GM23248 (cell line): ENCODE data around the gene MYL6B. TPM values are rescaled to one million over a fixed set of nuclear protein-coding genes. Genes with fewer than 3 reads are reported as not detected.

Source experiments
- DNase-seq: peaks from one replicate; pipeline ENCODE4 v3.0.0-alpha.2; 2015
- H2AFZ ChIP-seq: fragments of 200-600 bp; sonication (generic); 2 replicates; pipeline ENCODE4 v1.6.1; 2016; ENCODE audit warnings: antibody characterized with exemption
- H3F3A ChIP-seq: fragments of 200-600 bp; sonication (generic); 2 replicates; pipeline ENCODE4 v1.6.1; 2016; ENCODE audit warnings: mild to moderate bottlenecking, antibody characterized with exemption, mixed run types; ENCODE audit not compliant: insufficient read depth
- H3K27ac ChIP-seq: fragments of 200-600 bp; sonication (generic); 2 replicates; pipeline ENCODE4 v1.5.1; 2016; ENCODE audit warnings: mild to moderate bottlenecking
- H3K27me3 ChIP-seq: fragments of 200-600 bp; sonication (generic); replicated peaks from 2 replicates; pipeline ENCODE4 v1.6.1; 2016; ENCODE audit warnings: mild to moderate bottlenecking; ENCODE audit not compliant: insufficient read depth
- H3K36me3 ChIP-seq: fragments of 200-600 bp; sonication (generic); 2 replicates; pipeline ENCODE4 v1.6.1; 2016; ENCODE audit warnings: low read depth, mild to moderate bottlenecking
- H3K4me1 ChIP-seq: fragments of 200-600 bp; sonication (generic); 2 replicates; pipeline ENCODE4 v1.6.1; 2016; ENCODE audit warnings: mild to moderate bottlenecking; ENCODE audit not compliant: insufficient read depth
- H3K4me2 ChIP-seq: fragments of 200-600 bp; sonication (generic); one replicate; pipeline ENCODE4 v1.6.1; 2016; ENCODE audit warnings: mild to moderate bottlenecking; ENCODE audit not compliant: unreplicated experiment
- H3K4me3 ChIP-seq: fragments of 200-600 bp; sonication (generic); 2 replicates; pipeline ENCODE4 v1.5.1; 2016; ENCODE audit warnings: mild to moderate bottlenecking
- H3K79me2 ChIP-seq: fragments of 200-600 bp; sonication (generic); 2 replicates; pipeline ENCODE4 v1.6.1; 2016; ENCODE audit warnings: mild to moderate bottlenecking; ENCODE audit not compliant: insufficient read depth
- H3K9ac ChIP-seq: fragments of 200-600 bp; sonication (generic); 2 replicates; pipeline ENCODE4 v1.6.1; 2016; ENCODE audit warnings: mild to moderate bottlenecking
- H3K9me2 ChIP-seq: fragments of 200-600 bp; sonication (generic); 2 replicates; pipeline ENCODE4 v1.6.1; 2016; ENCODE audit warnings: mixed run types, mild to moderate bottlenecking, moderate library complexity; ENCODE audit not compliant: insufficient read depth
- H3K9me3 ChIP-seq: fragments of 200-600 bp; sonication (generic); one replicate; pipeline ENCODE4 v1.6.1; 2017; ENCODE audit warnings: low read depth
- H4K20me1 ChIP-seq: fragments of 200-600 bp; sonication (generic); 2 replicates; pipeline ENCODE4 v1.6.0; 2016; ENCODE audit not compliant: insufficient read depth
- EZH2 ChIP-seq: fragments of 200-600 bp; sonication (generic); IDR thresholded peaks from 2 replicates; pipeline ENCODE4 v1.6.1; 2018; ENCODE audit warnings: antibody characterized with exemption, mild to moderate bottlenecking; ENCODE audit not compliant: insufficient read depth, poor library complexity, severe bottlenecking
- EZH2phosphoT487 ChIP-seq: fragments of 200-600 bp; sonication (generic); IDR thresholded peaks from 2 replicates; pipeline ENCODE4 v1.6.1; 2018; ENCODE audit warnings: antibody characterized with exemption, moderate library complexity, mild to moderate bottlenecking, low read depth; ENCODE audit not compliant: insufficient read depth
- WGBS, 2 experiments: methylation state at CpG; one replicate each; pipeline ENCODE4 v1.1.6; 2015 to 2017; ENCODE audit warnings: low lambda C conversion rate in 2 of 2, low coverage in 1 of 2; ENCODE audit errors: missing lambda C conversion rate in 2 of 2; 5-methylcytosine and 5-hydroxymethylcytosine counted together
- in situ Hi-C: fragments of 300-500 bp; cut with MboI; formaldehyde crosslinking; loops from 2 replicates; pipeline ENCODE4 v1.15.0; 2020
- polyA plus RNA-seq: library from polyadenylated mRNA; unstranded; fragments of >200 nt; fragmentation: Nextera tagmentation; extraction: Ambion mirVana; gene quantifications from 2 replicates; pipeline ENCODE4 v1.2.1, GENCODE V29; 2016
- total RNA-seq: library from RNA; depleted of rRNA; stranded (reverse); fragments of >200 nt; shearing (Covaris generic); gene quantifications from 2 replicates; pipeline ENCODE4 v1.2.3, GENCODE V29; 2014

The MYL6B gene
- total and polyA plus RNA-seq, 2 experiments from 2014 or later, result 53.2 to 72.8 TPM

DNA sequence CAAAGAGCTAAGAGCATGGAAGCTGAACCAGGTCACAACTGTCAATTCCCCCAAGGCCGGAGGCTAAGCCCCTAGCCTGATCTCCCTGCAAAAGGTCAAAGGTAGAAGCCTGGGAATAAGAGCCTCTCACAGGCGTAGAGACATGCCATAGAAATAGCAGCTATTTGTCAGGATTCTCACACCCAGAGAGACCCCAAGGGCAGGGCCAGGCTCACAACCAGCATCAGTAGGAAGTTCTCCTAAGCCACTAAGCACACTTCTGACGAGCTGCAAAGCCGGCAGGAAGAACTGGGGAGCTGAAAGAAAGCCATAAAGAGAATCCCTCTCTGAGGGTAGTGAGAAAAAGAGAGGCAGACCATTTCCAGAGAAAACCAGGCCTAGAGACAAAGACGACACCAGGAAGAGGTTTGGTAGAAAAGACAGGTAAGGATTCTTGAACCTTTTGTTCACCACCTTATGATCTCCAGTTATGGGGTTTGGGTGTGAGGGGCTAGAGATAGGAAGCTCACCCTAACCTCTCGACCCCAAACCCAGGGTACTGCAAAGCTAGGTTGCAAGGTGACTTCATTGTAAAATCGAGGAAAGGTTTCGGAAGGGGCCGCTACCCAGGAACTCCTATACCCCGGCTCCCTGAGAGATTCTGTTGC lies 35.9 kb downstream of the MYL6B start:
- DNase-seq, result peak; percentile 44
- Histone ChIP-seq H3K4me3 (peak overlapping the region; percentile 100), H4K20me1 (no peaks in the 10 kb centered on the region), H3K9me3 (no peaks in the 10 kb centered on the region), H3K79me2 (peaks cover 51% of the 10 kb centered on the region), H3K4me1 (peaks cover 11% of the 10 kb centered on the region; the same call in 1 of the 2 replicates), H3K27ac (no peak overlapping the region), H2AFZ (peak overlapping the region; percentile 74), H3F3A (peaks cover 3% of the 10 kb centered on the region; the same call in 1 of the 2 replicates), H3K4me2 (peak overlapping the region; percentile 94), H3K9ac (peak overlapping the region; percentile 77), H3K9me2 (no peaks in the 10 kb centered on the region), H3K36me3 (peaks cover 25% of the 10 kb centered on the region), H3K27me3 (no peaks in the 10 kb centered on the region)
- in situ Hi-C loops, result no loop called here
- 3 to 4% methylated on average over 10 of the region's 10 CpGs for WGBS, 2 experiments
- TF ChIP-seq EZH2 (no peak), EZH2phosphoT487 (no peak)

DNA sequence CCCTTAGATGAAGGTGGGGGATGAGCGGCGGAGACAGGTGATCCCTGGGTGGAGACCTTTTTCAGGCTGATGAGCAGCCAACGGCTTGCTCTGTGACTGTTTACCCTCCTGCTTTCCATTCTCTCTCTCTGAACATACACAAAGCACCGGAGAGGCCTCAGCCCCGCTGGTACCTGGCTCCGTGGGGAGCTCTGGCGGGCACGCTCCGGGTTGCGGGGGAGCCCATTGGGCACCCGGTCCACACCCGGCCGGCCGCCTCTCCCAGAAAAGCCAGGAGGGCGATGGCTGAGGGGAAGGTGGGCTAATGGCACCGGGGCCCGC lies 36.4 kb downstream of the MYL6B start:
- Histone ChIP-seq H3K4me1 (peaks cover 11% of the 10 kb centered on the region; the same call in 1 of the 2 replicates), H2AFZ (peak overlapping the region; percentile 74), H3K27me3 (no peaks in the 10 kb centered on the region), H3K9ac (peak overlapping the region; percentile 77), H3K79me2 (peaks cover 51% of the 10 kb centered on the region), H3K27ac (no peak overlapping the region), H3K4me2 (peak overlapping the region; percentile 94), H3K9me3 (no peaks in the 10 kb centered on the region), H3K36me3 (peaks cover 20% of the 10 kb centered on the region), H3K4me3 (peak overlapping the region; percentile 100), H4K20me1 (no peaks in the 10 kb centered on the region), H3F3A (peaks cover 3% of the 10 kb centered on the region; the same call in 1 of the 2 replicates), H3K9me2 (no peaks in the 10 kb centered on the region)
- TF ChIP-seq EZH2phosphoT487 (no peak), EZH2 (no peak)
- in situ Hi-C loops, result no loop called here
- peak; percentile 36 for DNase-seq
- WGBS, 2 experiments, result 1 to 3% methylated on average over 16 to 17 of the region's 17 CpGs

DNA sequence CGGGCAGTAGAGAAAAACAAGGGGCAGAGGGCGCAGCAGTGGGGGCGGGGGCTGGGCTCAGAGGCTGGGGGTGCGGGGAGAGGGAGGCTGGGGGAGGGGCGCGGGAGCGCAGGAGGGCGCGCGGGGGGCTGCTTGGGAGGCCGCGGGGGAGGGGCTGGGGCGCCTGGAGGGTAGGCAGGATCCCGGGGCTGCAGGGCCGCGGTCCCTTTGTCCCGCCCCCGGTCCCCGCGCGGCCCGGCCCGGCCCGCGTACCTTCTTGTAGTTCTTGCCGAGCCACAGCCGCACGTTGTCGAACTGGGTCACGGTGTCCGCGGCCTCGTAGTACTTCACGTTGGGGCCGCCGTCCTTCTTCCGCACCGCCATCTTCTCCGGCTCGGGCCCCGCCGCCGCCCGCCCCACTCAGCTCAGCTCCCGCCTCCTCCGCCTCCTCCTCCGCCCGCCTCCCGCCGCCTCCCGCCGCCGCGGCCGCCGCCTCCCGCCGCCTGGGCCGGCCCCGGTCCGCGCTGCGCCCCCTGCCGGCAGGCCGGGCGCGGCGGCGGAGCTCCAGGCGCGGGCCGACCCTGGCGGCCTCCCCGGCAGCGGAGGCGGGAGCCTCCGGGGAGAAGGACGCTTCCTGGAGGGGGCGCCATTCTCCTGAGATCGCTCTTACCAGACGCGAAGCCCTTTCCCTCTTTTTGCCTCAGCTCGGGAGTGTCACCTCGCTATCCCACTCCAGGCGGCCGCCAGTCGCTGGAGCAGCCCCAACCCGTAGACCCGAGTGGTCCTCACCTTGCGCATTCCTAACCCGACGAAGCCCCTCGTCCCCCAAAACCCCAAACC lies 36.9 kb downstream of the MYL6B start, which contains the start of gene SMARCC2:
SMARCC2 (minus strand) TSS at position 385 of the 819 bp plus-strand sequence; CDS start at position 363, 22 bp downstream.
- Histone ChIP-seq H3K4me2 (peak within 1 kb of the TSS; percentile 100), H4K20me1 (no peaks in the 10 kb centered on the region), H3K36me3 (peaks cover 15% of the 10 kb centered on the region), H3F3A (peaks cover 8% of the 10 kb centered on the region; the same call in 1 of the 2 replicates), H3K9ac (peak within 1 kb of the TSS; percentile 83), H3K27ac (peak within 1 kb of the TSS; percentile 64), H3K27me3 (no peaks in the 10 kb centered on the region), H3K79me2 (peaks cover 50% of the 10 kb centered on the region), H3K9me2 (no peaks in the 10 kb centered on the region), H3K9me3 (no peaks in the 10 kb centered on the region), H3K4me3 (peak within 1 kb of the TSS; percentile 100), H3K4me1 (peaks cover 11% of the 10 kb centered on the region; the same call in 1 of the 2 replicates), H2AFZ (peak within 1 kb of the TSS; percentile 100)
- DNase-seq, result peak; percentile 95
- TF ChIP-seq EZH2phosphoT487 (no peak), EZH2 (no peak)
- in situ Hi-C loops, result no loop called here
- WGBS, 2 experiments, result 1% methylated on average over 28 to 74 of the region's 93 CpGs

DNA sequence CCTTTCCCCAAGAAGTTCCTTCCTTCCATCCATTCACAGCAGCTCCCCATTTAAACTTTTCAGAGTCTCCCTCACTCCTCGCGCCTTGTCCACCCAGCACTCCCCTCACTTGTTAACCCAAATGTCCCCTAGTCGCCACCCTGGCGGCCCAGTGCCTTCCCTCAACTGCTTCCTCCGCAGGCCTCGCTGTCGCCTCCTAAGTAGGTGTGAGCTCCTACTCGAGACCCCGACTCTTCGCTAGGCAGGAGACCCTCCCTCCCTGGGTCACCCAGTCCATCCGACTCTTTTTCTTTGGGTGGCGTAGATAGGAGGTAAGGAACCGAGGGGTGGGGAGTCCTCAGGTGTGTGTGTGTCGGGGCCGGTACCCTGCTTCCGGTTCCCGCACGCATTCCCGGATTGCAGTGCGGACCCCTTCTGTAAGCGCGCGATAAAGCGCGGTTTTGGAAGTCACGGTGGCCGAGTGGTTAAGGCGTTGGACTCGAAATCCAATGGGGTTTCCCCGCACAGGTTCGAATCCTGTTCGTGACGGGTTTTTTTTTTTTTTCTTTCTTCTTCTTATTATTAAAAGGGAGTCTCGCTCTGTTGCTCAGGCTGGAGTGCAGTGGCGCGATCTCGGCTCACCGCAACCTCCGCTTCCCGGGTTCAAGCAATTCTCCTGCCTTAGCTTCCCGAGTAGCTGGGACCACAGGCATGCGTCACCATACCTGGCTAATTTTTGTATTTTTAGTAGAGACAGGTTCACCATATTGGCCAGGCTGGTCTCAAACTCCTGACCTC lies 37.7 kb downstream of the MYL6B start:
- H3K9me2 ChIP-seq, result no peaks in the 10 kb centered on the region
- in situ Hi-C loops, result no loop called here
- TF ChIP-seq EZH2phosphoT487 (no peak), EZH2 (no peak)

More for the DNA sequence above, 37.7 kb downstream of the MYL6B start:
- Histone ChIP-seq H3K4me3 (peak overlapping the region; percentile 100), H3K4me2 (peak overlapping the region; percentile 100), H3K4me1 (peaks cover 11% of the 10 kb centered on the region; the same call in 1 of the 2 replicates), H3K79me2 (peaks cover 42% of the 10 kb centered on the region), H2AFZ (peak overlapping the region; percentile 100), H3K9me3 (no peaks in the 10 kb centered on the region), H3K9ac (peak overlapping the region; percentile 83), H3K27ac (peak overlapping the region; percentile 64), H4K20me1 (no peaks in the 10 kb centered on the region), H3F3A (peaks cover 11% of the 10 kb centered on the region; the same call in 1 of the 2 replicates), H3K36me3 (peaks cover 7% of the 10 kb centered on the region; the same call in 1 of the 2 replicates), H3K27me3 (no peaks in the 10 kb centered on the region)
- DNase-seq, result peak; percentile 84
- 2% methylated on average over 41 to 42 of the region's 42 CpGs for WGBS, 2 experiments
